GM12878 (cell line): ENCODE measurements around the gene SIMC1. TPM values are rescaled to one million over a fixed set of nuclear protein-coding genes. Genes with fewer than 3 reads are reported as not detected.

ENCODE experiments used
- ATAC-seq: fragments of 200-7000 bp; cut with Tn5 transposase; 3 replicates; pipeline ENCODE4 v1.9.1; 2020; ENCODE audit warnings: mild to moderate bottlenecking, moderate library complexity
- BruUV-seq: library from RNA; stranded (reverse); fragments of 400-500 nt; replicated peaks from 2 replicates; lab custom pipeline; 2021; lab: Mats Ljungman, UMichigan
- CTCF ChIA-PET: fragments of 300-600 bp; sonication (Branson Sonifier 250); formaldehyde crosslinking; extraction: SDS; loops from one replicate; lab custom pipeline; 2021; ENCODE audit warnings: inconsistent platforms; lab: Yijun Ruan, JAX
- POLR2A ChIA-PET: fragments of 350-600 bp; formaldehyde crosslinking; extraction: SDS; loops from one replicate; lab custom pipeline; 2021; ENCODE audit warnings: inconsistent platforms; lab: Charles Lee
- RAD21 ChIA-PET: fragments of 300-600 bp; sonication (Branson Sonifier 250); formaldehyde crosslinking; loops from one replicate; lab custom pipeline; 2023; ENCODE audit warnings: antibody characterized with exemption; ENCODE audit not compliant: unreplicated experiment; lab: Charles Lee
- SMC1A ChIA-PET: fragments of 300-600 bp; sonication (Branson Sonifier 250); formaldehyde crosslinking; loops from one replicate; lab custom pipeline; 2023; ENCODE audit not compliant: unreplicated experiment, uncharacterized antibody; lab: Charles Lee
- DNase-seq: peaks from one replicate; pipeline ENCODE4 v3.0.0-alpha.2; 2011; ENCODE audit warnings: low read depth, low spot score
- FAIRE-seq: peaks from 3 replicates; lab custom pipeline; 2011; peaks lifted over from hg19 to GRCh38; lab: Jason Lieb, UNC
- H2AFZ ChIP-seq: 2 replicates; pipeline ENCODE4 v1.6.0; 2011; ENCODE audit warnings: low read depth, low read length, control low read depth; ENCODE audit not compliant: control insufficient read depth
- H3K27ac ChIP-seq: 2 replicates; pipeline ENCODE4 v1.5.1; 2011; ENCODE audit warnings: control low read depth; ENCODE audit not compliant: control insufficient read depth, insufficient read depth
- H3K27me3 ChIP-seq, 2 experiments: replicated peaks in 1 of 2; 2 replicates each; pipeline versions ENCODE4 v1.6.0 to v1.6.1; 2011; ENCODE audit warnings: low read length in 1 of 2; ENCODE audit not compliant: control insufficient read depth in 2 of 2, insufficient read depth in 2 of 2
- H3K36me3 ChIP-seq, 2 experiments: 2 replicates each; pipeline ENCODE4 v1.5.1; 2011; ENCODE audit warnings: low read length in 1 of 2; ENCODE audit not compliant: control insufficient read depth in 2 of 2, insufficient read depth in 2 of 2
- H3K4me1 ChIP-seq: 2 replicates; pipeline ENCODE4 v1.6.1; 2011; ENCODE audit warnings: mild to moderate bottlenecking, low read length, moderate library complexity, mixed read lengths; ENCODE audit not compliant: control insufficient read depth, insufficient read depth
- H3K4me2 ChIP-seq: 2 replicates; pipeline ENCODE4 v1.6.0; 2011; ENCODE audit warnings: control low read depth; ENCODE audit not compliant: control insufficient read depth, insufficient read depth
- H3K4me3 ChIP-seq: fragments of 200-600 bp; sonication (generic); 2 replicates; pipeline ENCODE4 v1.5.1; 2016
- H3K79me2 ChIP-seq: 2 replicates; pipeline ENCODE4 v1.6.0; 2011; ENCODE audit warnings: low read length; ENCODE audit not compliant: control insufficient read depth, insufficient read depth
- H3K9ac ChIP-seq: 2 replicates; pipeline ENCODE4 v1.8.0; 2011; ENCODE audit warnings: low read length, control low read depth, mixed read lengths; ENCODE audit not compliant: control insufficient read depth, insufficient read depth
- H3K9me3 ChIP-seq: replicated peaks from 3 replicates; pipeline ENCODE4 v1.5.1; 2011; ENCODE audit warnings: mild to moderate bottlenecking, low read length; ENCODE audit not compliant: control insufficient read depth, insufficient read depth
- H4K20me1 ChIP-seq: 2 replicates; pipeline ENCODE4 v1.6.0; 2011; ENCODE audit not compliant: control insufficient read depth, insufficient read depth
- BMI1 ChIP-seq: fragments of 450-650 bp; IDR thresholded peaks from 2 replicates; pipeline ENCODE4 v1.6.1; 2016; ENCODE audit warnings: mild to moderate bottlenecking, moderate library complexity, borderline replicate concordance
- CBFB ChIP-seq: IDR thresholded peaks from 2 replicates; pipeline ENCODE4 v1.6.1; 2016; ENCODE audit warnings: antibody characterized with exemption, low read depth
- CBX3 ChIP-seq: fragments of 200-600 bp; sonication (generic); IDR thresholded peaks from 2 replicates; pipeline ENCODE4 v1.6.1; 2016; ENCODE audit warnings: low read depth, borderline replicate concordance
- GATAD2B ChIP-seq: fragments of 450-650 bp; conservative IDR thresholded peaks from 2 replicates; pipeline ENCODE4 v1.6.1; 2017; ENCODE audit warnings: low read depth, mild to moderate bottlenecking, moderate library complexity
- JUNB ChIP-seq: IDR thresholded peaks from 2 replicates; pipeline ENCODE4 v1.6.1; 2016; ENCODE audit warnings: antibody characterized with exemption, mild to moderate bottlenecking
- NFIC ChIP-seq: IDR thresholded peaks from 2 replicates; pipeline ENCODE4 v1.6.1; 2012; ENCODE audit warnings: low read depth, mild to moderate bottlenecking, inconsistent platforms, low read length, moderate library complexity
- POLR2A ChIP-seq: IDR thresholded peaks from 2 replicates; pipeline ENCODE4 v1.6.1; 2011; ENCODE audit warnings: low read depth, mild to moderate bottlenecking, low read length
- PRDM15 ChIP-seq: fragments of 450-650 bp; formaldehyde crosslinking; IDR thresholded peaks from 2 replicates; pipeline ENCODE4 v1.4.0; 2020; ENCODE audit warnings: mild to moderate bottlenecking, moderate library complexity
- WRNIP1 ChIP-seq: IDR thresholded peaks from 2 replicates; pipeline ENCODE4 v1.6.1; 2011; ENCODE audit warnings: low read depth, low read length, improper control_type of control experiment, borderline replicate concordance
- ZBTB11 ChIP-seq: fragments of 450-650 bp; formaldehyde crosslinking; IDR thresholded peaks from 2 replicates; pipeline ENCODE4 v1.5.0; 2022; ENCODE audit warnings: mild to moderate bottlenecking, missing genetic modification characterization
- WGBS: methylation state at CpG from one replicate; pipeline ENCODE4 v1.1.6; 2016; ENCODE audit warnings: low lambda C conversion rate; ENCODE audit not compliant: insufficient replicate concordance, insufficient coverage; ENCODE audit errors: missing lambda C conversion rate; 5-methylcytosine and 5-hydroxymethylcytosine counted together
- in situ Hi-C: fragments of 300-500 bp; cut with MboI; formaldehyde crosslinking; loops from 9 replicates; pipeline ENCODE4 v1.14.3; 2018; ENCODE audit warnings: mixed read lengths
- intact Hi-C: fragments of 100-400 bp; cut with micrococcal nuclease; formaldehyde crosslinking; loops from one replicate; pipeline ENCODE4 v1.14.2; 2022; ENCODE audit not compliant: unreplicated experiment
- polyA plus RNA-seq, 11 experiments: library from polyadenylated mRNA; depleted of rRNA in 4 of 11; unstranded in 6 of 11; stranded (reverse) in 5 of 11; fragments of >200 nt; fragmentation: Nextera tagmentation in 4 of 11; fragmentation: Illumina TruSeq in 1 of 11; extraction: Ambion mirVana in 4 of 11; extraction: Trizol in 1 of 11; gene quantifications; 1 replicate in 1 of 11; 2 replicates in 10 of 11; pipeline versions ENCODE4 v1.2.1 to v1.2.3, GENCODE V29; 2011 to 2016; ENCODE audit warnings: inconsistent platforms in 2 of 11, missing spikeins in 2 of 11, low read depth in 1 of 11
- total RNA-seq, 4 experiments: library from RNA; depleted of rRNA in 3 of 4; stranded (reverse); fragments of >200 nt in 3 of 4; fragmentation: Illumina TruSeq in 1 of 4; extraction: Trizol in 1 of 4; gene quantifications; 2 replicates each; pipeline versions ENCODE4 v1.2.1 to v1.2.3, GENCODE V29; 2013 to 2021

The SIMC1 gene
- total and polyA plus RNA-seq, 10 of the 15 experiments (the other 5 are each of a cell fraction or from before 2014, with no cell fraction given), result 3.0 to 16.5 (median 10.4) TPM

GRCh38 chr5:176353533-176353932 is 115.3 kb downstream of the SIMC1 start:
- SMC1A ChIA-PET, result interaction anchor here (1.7 to 4.3 kb wide), 2 partner anchors 8 to 10 kb away, joined by 3 to 36 read pairs; partner anchors contain the start of gene KIAA1191
- in situ Hi-C loops, result no loop called here
- no TSS peak for BruUV-seq
- peaks cover 4% of the 10 kb centered on the region; the same call in 1 of the 2 replicates for H4K20me1 ChIP-seq
- H3K9ac ChIP-seq, result no peak overlapping the region
- CTCF ChIA-PET, result no interaction called here
- intact Hi-C loops, result no loop called here
- DNase-seq, result no peak
- TF ChIP-seq BMI1 (no peak), PRDM15 (no peak), JUNB (no peak), GATAD2B (no peak), WRNIP1 (no peak), POLR2A (no peak), NFIC (no peak), CBFB (no peak), CBX3 (no peak), ZBTB11 (CRISPR knock-in tag) (no peak)
- POLR2A ChIA-PET, result interaction anchor here (1.4 to 4.0 kb wide), 3 partner anchors 8 to 26 kb away, joined by 4 to 41 read pairs (median 4); partner anchors contain the start of gene KIAA1191
- peaks cover 20% of the 10 kb centered on the region for H3K79me2 ChIP-seq
- H3K27me3 ChIP-seq, result no peaks in the 10 kb centered on the region
- no peak for FAIRE-seq
- 98% methylated on average over 4 of the region's 4 CpGs for WGBS
- no peak for ATAC-seq
- peaks cover 14 to 15% of the 10 kb centered on the region in 2 experiments for H3K36me3 ChIP-seq
- no peaks in the 10 kb centered on the region for H3K9me3 ChIP-seq
- no peak overlapping the region for H3K4me2 ChIP-seq
- no peak overlapping the region for H3K4me3 ChIP-seq
- H3K4me1 ChIP-seq, result peaks cover 4% of the 10 kb centered on the region
- H2AFZ ChIP-seq, result no peak overlapping the region
- RAD21 ChIA-PET, result interaction anchor here (0.6 to 3.9 kb wide), 2 partner anchors 8 to 772 kb away, joined by 3 to 29 read pairs; partner anchors contain the start of gene KIAA1191
- no peak overlapping the region for H3K27ac ChIP-seq
